IPS-11a (cell line): Measurements from ENCODE around the gene RAB31.

Source experiments
- H3K4me3 ChIP-seq: one replicate; pipeline ENCODE4 v1.5.1; 2013; ENCODE audit warnings: low read depth, low read length, control low read depth

The RAB31 gene

GRCh38 chr18:9737006-9737405 lies 28.9 kb downstream of the RAB31 start:
- H3K4me3 ChIP-seq: no peak overlapping the region

GRCh38 chr18:9737472-9738121 lies 29.5 kb downstream of the RAB31 start:
- H3K4me3 ChIP-seq: no peak overlapping the region

- H3K4me3 ChIP-seq: no peak overlapping the region
Observed at GRCh38 chr18:9738266-9738969, 30.3 kb downstream of the RAB31 start.

- no peak overlapping the region for H3K4me3 ChIP-seq
Observed at GRCh38 chr18:9739516-9739915, 31.4 kb downstream of the RAB31 start.

- no peak overlapping the region for H3K4me3 ChIP-seq
Observed at GRCh38 chr18:9740071-9740470, 32.0 kb downstream of the RAB31 start.

GRCh38 chr18:9741406-9741792 lies 33.3 kb downstream of the RAB31 start:
- H3K4me3 ChIP-seq: no peak overlapping the region

- H3K4me3 ChIP-seq: no peak overlapping the region
Observed at GRCh38 chr18:9741793-9742523, 33.9 kb downstream of the RAB31 start.

- H3K4me3 ChIP-seq: no peak overlapping the region
Observed at GRCh38 chr18:9742524-9743131, 34.5 kb downstream of the RAB31 start.

GRCh38 chr18:9743200-9744016 lies 35.3 kb downstream of the RAB31 start:
- no peak overlapping the region for H3K4me3 ChIP-seq

- H3K4me3 ChIP-seq: no peak overlapping the region
Observed at GRCh38 chr18:9746958-9747357, 38.9 kb downstream of the RAB31 start.

- no peak overlapping the region for H3K4me3 ChIP-seq
Observed at GRCh38 chr18:9749611-9750010, 41.5 kb downstream of the RAB31 start.

- no peak overlapping the region for H3K4me3 ChIP-seq
Observed at GRCh38 chr18:9750112-9750511, 42.0 kb downstream of the RAB31 start.

GRCh38 chr18:9750606-9751304 lies 42.7 kb downstream of the RAB31 start:
- no peak overlapping the region for H3K4me3 ChIP-seq

- H3K4me3 ChIP-seq: no peak overlapping the region
Observed at GRCh38 chr18:9751371-9752031, 43.4 kb downstream of the RAB31 start.

GRCh38 chr18:9753846-9754245 lies 45.7 kb downstream of the RAB31 start:
- H3K4me3 ChIP-seq: no peak overlapping the region

GRCh38 chr18:9755110-9755509 lies 47.0 kb downstream of the RAB31 start:
- no peak overlapping the region for H3K4me3 ChIP-seq

- H3K4me3 ChIP-seq: no peak overlapping the region
Observed at GRCh38 chr18:9755615-9756014, 47.5 kb downstream of the RAB31 start.

GRCh38 chr18:9756271-9756932 lies 48.3 kb downstream of the RAB31 start:
- H3K4me3 ChIP-seq: no peak overlapping the region

- H3K4me3 ChIP-seq: no peak overlapping the region
Observed at GRCh38 chr18:9756933-9757470, 48.9 kb downstream of the RAB31 start.
